SKM-1 treated with dmso at 0.1 percent for 144 hours (cell line): ENCODE results near the gene FAM3D.

Experiments used
- DNase-seq: peaks from one replicate; lab custom pipeline; 2025; ENCODE audit not compliant: unreplicated experiment; lab: John Stamatoyannopoulos, UW

FAM3D gene

GRCh38 chr3:58628823-58629562 lies 37.6 kb downstream of the FAM3D start:
- DNase-seq = no peak

- DNase-seq = no peak
Measured at GRCh38 chr3:58627941-58628340, 38.6 kb downstream of the FAM3D start.

GRCh38 chr3:58627570-58627885 lies 39.0 kb downstream of the FAM3D start:
- DNase-seq = no peak

- DNase-seq = no peak
Measured at GRCh38 chr3:58626841-58627569, 39.6 kb downstream of the FAM3D start.

GRCh38 chr3:58625196-58625824 lies 41.3 kb downstream of the FAM3D start:
- DNase-seq = no peak

GRCh38 chr3:58624550-58624949 lies 42.0 kb downstream of the FAM3D start:
- DNase-seq = no peak

- DNase-seq = no peak
Measured at GRCh38 chr3:58623961-58624360, 42.6 kb downstream of the FAM3D start.

GRCh38 chr3:58623478-58623877 lies 43.1 kb downstream of the FAM3D start:
- no peak for DNase-seq

GRCh38 chr3:58622892-58623291 lies 43.7 kb downstream of the FAM3D start:
- no peak for DNase-seq

- no peak for DNase-seq
Measured at GRCh38 chr3:58622436-58622835, 44.1 kb downstream of the FAM3D start.

GRCh38 chr3:58621086-58621830 lies 45.3 kb downstream of the FAM3D start:
- no peak for DNase-seq

- no peak for DNase-seq
Measured at GRCh38 chr3:58620421-58620820, 46.2 kb downstream of the FAM3D start.

GRCh38 chr3:58617338-58617761 lies 49.2 kb downstream of the FAM3D start:
- DNase-seq = no peak

GRCh38 chr3:58613236-58614132 lies 53.1 kb downstream of the FAM3D start:
- DNase-seq = no peak

GRCh38 chr3:58612830-58613229 lies 53.7 kb downstream of the FAM3D start:
- DNase-seq = no peak

- no peak for DNase-seq
Measured at GRCh38 chr3:58609990-58610389, 56.6 kb downstream of the FAM3D start.

- DNase-seq = no peak
Measured at GRCh38 chr3:58608648-58609047, 57.9 kb downstream of the FAM3D start.

GRCh38 chr3:58607816-58608215 lies 58.8 kb downstream of the FAM3D start:
- DNase-seq = no peak

- no peak for DNase-seq
Measured at GRCh38 chr3:58606693-58607092, 59.9 kb downstream of the FAM3D start.

- DNase-seq = no peak
Measured at GRCh38 chr3:58604031-58604430, 62.5 kb downstream of the FAM3D start.

- no peak for DNase-seq
Measured at GRCh38 chr3:58603606-58604005, 63.0 kb downstream of the FAM3D start.
